ENCODE data around the gene MMP10.
"Not testable (repeated sequence)": the region's sequence is repeated elsewhere in the genome, so short reads cannot be mapped to it uniquely, and the experiment has no call there.

The MMP10 gene

DNA sequence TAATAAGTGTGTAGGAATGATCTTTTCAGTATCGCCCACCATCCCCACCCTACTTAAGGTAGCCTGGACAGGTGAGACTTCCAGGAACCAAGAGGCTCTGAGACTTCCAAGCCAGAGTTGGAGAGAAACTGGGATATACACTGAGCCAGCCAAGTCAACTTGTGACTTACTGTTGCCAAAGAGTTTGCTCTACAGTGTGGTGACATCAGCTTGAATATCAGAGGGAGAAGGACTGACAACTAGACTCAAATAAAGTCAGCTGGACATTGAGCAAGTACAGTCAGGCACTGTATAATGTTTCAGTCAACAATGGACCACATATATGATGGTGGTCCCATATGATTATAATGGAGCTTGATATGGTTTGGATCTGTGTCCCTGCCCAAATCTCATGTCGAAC lies 1.2 kb upstream of the MMP10 start:
- no peak for DNase-seq

DNA sequence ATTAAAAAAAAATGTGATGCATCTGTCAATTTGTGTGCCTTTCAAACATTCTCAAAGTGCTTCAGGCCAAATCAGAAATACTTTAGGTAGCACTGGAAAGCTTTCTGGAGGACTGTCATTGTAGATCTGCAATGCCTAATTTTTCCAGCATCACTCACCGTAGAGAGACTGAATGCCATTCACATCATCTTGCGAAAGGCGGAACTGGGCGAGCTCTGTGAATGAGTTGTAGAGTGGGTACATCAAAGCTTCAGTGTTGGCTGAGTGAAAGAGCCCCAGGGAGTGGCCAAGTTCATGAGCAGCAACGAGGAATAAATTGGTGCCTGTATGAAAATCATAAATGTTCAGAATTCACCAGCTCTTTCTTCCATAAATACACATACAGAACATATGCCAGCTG lies 4.0 kb downstream of the MMP10 start:
- DNase-seq, result no peak

DNA sequence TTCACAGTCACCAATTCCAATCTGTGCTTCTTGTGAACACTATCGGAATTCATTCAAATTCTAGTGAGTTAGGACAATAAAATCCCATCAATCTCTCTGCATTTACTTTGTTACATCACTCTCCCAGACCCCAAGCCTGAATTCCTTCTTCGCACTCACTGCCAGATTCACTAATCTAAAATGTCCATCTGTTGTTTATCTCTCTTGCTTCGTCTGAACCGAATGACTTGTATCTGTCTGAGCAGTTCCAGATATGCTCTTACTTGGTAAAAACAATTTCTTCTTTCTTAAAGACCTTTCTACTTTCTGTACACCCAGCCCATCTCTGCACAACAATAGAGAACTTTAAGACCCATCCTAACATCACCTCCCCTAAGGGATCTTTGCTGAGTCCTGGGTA lies 7.0 kb downstream of the MMP10 start:
- no peak for DNase-seq

DNA sequence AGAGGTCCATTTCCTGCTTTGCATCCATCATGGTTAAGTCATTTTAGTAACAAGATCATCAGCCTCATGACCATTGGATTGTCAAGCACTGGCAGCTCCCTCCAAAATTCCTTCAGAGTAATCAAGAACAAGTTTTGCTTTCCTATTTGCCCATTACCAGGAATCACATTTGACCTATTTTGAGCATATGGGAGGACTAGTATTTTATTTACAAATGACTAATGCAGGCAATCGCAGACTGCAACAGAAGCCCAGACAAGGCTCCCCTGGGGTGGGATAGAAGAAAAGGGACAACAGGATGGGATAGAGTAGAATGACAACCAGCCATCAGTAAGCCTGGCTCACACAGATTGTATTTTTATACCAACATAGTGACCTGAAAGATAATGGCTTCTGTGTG lies 9.1 kb downstream of the MMP10 start:
- DNase-seq, result no peak

DNA sequence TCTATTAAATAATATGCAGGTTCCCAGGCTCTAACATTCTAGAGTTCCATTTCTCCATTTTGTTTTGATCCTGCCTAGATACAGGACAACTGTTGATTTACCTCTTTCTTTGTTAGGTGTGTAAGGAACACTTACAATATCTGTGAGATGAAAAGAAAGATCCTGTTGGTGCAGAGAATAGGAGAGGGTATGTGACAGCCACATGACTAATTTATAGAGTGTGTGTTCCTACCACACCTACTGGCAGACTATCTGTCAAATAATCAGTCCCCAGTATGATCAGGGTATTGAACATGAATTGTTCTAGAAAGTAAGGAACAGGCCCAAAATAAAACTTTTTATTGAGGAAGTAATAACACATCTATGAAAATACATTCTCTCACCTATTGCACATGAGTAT lies 10.2 kb downstream of the MMP10 start:
- DNase-seq, result no peak

DNA sequence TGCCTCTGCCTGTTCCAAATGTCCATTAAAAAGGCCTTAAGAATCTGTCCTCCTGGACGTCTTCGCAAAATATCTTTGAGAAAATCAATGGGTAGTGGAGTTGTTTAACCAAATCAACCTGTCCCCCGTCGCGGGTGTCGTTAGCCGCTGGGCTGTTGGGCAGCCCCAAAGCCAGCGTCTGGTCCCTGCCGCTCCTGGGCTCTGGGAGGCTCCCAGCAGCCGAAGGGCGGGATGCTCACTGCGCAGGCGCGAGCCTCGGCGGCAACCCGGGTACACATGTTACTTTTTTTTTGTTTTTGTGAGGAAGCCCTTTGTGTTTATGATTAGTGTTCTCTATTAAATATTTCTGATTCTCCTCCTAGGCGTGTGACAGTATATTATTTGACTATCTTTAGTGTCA lies 12.6 kb downstream of the MMP10 start:
- DNase-seq, result no peak

DNA sequence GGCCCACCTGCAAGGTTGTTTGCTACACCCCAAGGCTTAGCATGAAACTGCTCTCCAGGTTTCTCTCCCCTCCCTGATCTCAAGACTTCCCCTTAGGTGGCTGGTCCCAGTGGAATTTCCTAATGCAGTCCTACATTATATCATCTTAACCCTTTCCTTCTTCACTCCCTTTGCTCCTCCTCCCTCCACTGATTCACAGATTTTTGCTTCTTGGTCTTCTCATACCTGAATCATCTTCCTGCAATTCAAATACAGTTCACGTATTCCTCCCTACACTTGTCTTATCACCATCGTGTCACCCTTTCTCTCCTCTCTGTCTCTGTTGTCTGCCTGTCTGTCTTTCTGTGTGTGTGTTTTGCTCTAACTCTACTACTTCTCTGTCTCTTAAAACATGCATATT lies 17.0 kb downstream of the MMP10 start:
- DNase-seq, result no peak

DNA sequence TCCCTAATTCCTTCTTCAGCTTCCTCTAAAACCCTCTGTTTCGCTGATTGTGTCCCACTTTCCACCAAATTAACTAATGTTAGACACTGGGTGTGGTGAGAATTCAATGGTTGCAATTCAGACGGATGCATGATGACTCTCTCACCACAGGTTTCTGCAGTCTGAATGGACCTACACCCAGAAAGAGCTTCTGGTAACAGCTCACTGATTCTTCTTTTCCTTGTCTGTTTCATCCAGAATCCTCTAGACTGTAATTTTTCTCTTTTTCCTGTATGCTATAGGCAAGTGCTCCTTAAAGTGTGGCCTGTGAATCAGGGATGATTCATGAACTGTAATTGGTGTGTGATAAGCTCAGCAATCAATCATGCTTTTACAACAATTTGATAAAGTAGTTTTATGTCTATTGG lies 18.1 kb downstream of the MMP10 start:
- DNase-seq, result no peak

DNA sequence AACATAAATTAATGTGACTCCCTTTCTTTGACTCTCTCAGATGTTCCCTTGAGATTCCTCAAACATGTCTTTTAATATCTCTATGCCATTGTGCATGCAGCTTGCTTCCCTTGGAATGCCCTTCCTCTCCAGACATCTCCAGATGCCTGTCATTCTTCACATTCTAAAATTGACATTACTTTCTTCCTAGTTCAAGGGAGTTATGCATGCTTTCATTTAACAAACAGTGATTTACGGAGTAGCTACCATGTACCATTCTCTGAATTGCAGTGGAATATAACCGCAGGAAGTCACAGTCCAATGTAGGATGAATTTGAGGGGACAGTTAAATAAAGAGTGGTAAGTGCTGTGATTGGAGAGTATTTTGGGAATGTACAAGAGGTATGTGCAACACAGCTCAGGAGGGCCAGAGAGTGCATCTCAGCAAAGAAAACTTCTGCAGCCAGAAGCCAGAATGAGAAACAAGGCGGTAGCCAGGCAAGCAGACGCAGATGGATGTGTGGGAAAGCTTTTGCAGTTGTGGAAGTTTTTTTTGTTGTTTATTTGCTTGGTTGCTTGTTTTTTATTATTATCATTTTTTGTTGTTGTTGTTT lies 18.7 kb downstream of the MMP10 start:
- DNase-seq, result no peak

DNA sequence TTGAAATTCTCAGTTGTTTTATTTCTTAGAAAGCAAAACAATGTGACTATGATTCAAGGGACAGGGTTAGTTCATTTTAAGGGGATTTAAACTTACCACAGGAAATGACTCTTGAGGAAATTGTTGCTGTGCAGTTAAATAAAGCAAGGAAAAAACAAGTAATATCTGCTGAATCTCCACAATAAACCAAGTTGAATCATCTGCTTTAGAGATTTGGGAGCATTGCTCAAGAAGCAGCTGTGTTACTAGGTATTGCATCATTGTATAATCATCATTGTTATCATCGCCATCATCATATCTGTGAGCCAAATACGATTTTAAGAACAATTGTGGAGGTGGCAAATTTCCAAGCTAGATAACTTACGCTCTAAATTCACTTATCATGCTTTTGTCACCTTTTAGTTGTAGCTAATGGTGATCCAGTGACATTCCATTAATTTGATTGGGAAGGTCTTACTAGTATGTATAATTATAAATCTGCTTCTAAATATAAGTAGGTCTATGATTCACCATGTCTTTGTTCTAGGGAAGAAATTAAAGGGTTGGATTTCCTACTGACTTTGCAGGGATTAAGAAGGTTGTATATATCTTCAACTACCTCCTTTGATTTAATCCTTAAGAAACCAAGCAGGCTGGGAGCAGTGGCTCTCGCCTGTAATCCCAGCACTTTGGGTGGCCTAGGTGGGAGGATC lies 19.9 kb downstream of the MMP10 start:
- DNase-seq, result no peak

DNA sequence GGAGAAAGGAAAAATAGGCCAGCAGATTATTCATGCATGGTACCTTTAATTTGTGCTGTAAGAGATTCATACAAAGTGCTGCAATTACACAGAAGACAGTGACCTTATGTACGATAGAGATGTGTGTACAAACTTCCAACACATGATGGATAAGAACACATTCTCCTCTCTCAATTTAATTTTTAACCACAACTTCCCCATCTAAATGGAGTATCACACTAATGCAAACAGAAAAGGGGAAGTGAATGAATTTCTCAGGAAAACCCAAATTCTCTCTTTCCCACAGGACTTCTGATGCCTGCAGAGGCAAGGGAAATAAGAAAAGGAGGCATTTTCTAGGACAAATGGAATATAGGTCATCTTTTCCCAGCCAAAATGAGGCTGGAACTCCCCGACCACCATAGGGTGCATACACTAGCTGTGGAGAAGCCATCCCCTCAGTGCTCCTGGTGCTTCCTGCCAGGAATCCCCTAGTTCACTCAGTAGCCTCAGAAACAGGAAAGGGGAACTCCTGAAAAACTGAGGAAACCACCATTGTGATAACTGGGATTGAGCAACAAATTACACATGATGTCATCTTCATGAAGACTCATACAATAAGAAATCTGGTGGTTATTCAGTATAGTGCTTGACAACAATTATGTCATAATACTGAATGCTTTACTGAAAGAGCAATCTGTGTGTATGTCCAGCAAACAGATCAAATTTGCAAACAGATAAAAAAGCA lies 22.4 kb downstream of the MMP10 start:
- DNase-seq, result no peak

DNA sequence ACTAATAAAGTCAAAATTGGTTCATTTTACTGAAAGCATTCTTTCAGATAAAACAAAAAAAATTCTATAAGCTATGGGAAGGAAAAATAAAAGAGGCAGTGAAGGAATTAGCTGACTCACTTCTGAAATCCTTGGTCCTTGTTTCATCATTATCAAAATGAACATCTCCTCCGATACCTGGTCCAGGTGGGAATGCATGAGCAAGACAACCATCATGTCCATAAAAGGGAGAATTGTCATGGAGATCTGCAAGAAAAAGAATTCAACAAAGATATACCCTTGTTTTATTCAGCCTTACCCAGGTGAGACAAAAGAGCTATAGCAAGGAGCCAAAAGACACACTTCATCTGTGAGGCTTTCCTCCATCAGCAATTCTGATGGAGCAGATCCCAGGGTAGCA lies 27.2 kb downstream of the MMP10 start:
- DNase-seq, result no peak

DNA sequence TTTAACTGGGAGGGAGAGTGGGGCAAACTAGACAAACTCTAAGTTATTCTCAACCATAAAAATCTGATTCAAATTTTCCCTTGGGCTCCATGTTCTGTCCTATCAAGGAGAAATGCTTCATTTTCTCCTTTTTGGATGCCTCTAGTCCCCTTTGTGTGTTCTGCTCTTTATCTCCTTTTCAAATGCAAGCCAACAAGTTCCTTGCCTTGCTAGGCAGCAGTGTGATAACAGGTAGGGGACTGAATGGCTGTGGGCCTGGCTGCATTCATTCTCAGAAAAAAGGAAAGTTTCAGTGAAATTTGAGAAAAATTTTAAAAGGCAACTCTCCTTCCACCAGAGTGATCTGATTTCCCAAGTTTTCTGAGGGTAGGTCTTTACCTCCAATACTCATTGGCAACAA lies 28.8 kb downstream of the MMP10 start:
- no peak for DNase-seq

DNA sequence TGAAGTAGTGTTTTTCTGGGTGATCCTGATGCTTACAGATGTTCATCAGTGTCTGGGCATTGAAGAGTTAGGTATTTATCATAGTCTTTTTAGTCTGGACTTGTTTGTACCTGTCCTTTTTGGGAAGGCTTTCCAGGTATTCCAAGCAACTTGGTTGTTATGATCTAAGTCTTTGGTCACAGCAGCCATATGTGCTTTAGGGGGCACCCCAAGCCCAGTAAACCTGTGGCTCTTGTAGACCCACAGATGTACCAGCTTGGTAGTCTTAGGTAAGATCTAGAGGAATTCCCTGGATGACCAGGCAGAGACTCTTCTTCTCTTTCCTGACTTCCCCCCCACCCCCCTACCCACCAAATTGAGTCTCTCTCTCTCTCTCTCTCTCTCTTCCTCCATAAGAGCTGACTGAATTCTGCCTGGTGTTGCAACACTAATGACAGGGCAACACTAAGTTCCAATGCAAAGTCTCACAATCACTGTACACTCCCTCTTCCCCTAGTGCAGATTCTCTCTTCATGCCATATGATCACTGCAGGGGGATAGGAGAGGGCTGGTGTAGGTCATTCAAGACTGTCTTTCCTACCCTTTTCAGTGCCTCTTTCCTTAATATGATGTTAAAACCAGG lies 31.2 kb downstream of the MMP10 start:
- no peak for DNase-seq

DNA sequence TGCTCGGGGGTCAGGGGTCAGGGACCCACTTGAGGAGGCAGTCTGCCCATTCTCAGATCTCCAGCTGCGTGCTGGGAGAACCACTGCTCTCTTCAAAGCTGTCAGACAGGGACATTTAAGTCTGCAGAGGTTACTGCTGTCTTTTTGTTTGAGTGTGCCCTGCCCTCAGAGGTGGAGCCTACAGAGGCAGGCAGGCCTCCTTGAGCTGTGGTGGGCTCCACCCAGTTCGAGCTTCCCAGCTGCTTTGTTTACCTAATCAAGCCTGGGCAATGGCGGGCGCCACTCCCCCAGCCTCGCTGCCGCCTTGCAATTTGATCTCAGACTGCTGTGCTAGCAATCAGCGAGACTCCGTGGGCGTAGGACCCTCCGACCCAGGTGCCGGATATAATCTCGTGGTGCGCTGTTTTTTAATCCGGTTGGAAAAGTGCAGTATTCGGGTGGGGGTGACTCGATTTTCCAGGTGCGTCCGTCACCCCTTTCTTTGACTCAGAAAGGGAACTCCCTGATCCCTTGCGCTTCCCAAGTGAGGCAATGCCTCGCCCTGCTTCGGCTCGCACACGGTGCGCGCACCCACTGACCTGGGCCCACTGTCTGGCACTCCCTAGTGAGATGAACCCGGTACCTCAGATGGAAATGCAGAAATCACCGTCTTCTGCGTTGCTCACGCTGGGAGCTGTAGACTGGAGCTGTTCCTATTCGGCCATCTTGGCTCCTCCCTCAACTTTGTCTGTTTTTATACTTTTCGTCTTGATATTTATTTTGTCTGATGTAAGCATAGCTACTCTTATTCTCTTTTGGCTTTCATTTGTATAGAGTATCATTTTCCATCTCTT lies 33.5 kb downstream of the MMP10 start:
- not testable (repeated sequence) for DNase-seq

DNA sequence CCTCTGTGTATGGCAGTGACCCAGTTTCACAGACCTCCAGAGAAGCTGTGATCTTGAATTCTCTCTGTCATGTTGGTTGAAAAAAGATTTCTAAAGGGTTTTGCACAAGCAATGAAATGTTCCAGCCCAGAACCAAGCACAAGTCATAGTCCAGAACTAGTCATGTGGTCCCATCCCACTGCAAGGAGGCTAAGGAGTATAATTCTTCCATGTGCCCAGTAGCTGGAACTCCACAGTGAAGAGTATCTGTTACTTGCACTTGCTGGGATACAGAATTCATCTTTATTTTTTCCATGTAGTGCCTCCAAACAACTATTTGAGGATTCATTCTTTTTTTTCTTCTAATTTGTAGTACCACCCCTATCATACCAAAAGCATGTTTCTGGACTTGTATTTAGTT lies 45.8 kb downstream of the MMP10 start:
- DNase-seq, result no peak

DNA sequence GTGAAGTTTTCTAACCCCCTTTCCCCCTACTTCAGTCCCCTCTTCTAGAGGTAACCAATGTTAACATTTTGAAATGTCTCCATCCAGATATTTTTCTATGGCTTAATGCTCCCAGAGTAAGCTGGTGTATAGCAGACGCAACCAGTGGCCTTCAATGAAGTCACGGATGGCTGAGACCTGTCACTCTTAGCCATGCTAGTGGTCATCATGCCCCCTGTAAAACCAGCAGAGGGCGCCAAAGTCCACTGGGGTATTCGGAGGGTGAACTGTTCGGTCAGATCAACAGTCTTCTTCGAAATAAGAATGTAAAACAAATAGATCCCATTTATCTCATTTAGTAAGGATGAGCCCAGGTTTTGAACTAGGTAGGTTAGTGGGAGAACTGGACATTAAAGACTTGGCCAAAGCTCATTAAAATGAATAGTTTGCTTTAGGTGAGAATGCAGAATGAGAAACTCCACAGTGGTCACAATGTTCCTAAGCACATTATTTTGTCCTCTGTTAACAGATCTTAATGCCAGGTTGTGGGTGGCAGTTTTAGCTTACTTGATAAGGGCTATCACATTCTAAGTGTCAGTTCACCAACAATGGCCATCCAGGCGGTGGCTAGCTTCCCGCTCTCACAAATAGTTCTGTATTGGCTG lies 47.1 kb downstream of the MMP10 start:
- no peak for DNase-seq

DNA sequence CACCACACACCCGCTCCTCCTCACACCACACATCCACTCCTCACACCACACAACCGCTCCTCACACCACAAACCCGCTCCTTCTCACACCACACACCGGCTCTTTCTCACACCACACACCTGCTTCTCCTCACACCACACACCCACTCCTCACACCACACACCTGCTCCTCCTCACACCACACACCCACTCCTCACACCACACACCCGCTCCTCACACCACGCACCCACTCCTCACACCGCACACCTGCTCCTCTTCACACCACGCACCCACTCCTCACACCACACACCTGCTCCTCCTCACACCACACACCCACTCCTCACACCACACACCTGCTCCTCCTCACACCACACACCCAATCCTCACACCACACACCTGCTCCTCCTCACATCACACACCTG lies 49.5 kb downstream of the MMP10 start:
- DNase-seq, result not testable (repeated sequence)

DNA sequence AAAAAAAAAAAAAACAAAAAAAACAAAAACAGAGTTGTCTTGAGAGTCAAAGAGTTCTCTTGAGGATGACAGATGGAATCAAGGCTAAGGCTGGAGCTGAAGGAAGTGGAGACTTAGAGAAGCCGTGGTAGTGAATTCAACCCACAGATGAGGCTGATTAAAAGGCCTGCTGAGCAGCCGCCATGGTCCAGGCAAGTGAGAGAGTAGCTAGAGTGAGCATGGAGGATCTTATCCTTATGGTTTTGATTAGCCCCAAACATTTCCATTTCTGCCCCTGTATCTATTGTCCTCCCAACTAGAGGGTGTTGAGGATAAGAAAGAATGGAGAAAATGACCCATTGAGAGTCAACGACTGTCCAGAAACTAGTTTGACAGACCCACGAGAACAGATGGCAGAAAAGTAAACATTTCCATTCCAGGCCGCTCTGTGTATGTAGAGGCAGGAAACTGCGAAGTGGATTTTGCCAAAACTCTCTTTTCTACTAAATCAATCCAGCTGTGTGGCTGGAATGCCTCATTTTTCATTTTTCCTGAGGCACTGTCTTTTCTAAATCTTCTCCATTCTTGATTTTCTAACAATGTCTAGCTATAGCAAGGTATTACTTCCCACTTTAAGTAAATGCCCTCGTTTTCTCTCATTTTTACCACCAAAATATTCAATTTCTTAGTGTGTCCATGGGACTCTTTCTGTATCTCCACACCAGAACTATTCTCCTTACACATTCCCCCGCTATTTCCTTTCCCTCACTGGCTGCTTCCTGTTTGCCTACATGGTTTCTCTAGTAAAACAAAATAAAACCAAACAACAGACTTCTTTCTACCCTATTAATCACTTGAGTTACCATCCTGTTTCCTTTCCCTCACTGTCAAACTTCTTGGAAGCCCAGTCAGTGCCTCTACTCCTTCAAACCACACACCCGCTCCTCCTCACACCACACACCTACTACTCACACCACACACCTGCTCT lies 50.3 kb downstream of the MMP10 start:
- DNase-seq, result no peak

DNA sequence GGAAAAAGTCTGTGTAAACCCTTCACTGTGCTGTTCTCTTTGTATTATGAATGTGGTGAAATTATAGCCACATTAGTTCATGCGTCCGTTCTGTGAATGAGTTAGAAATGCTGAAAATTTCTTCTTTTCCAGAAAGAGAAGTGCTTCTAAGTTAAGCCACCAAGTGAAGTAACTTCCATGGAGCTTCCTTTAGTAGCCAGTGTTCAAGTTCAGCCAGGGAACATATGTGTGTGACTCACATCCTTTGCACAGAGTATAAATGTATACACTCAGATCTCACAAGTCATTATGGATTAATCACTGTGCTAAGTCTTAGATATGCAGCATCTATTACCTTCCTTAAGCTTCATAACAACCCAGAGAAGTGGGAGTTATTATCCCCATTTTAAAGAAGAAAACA lies 52.5 kb downstream of the MMP10 start:
- no peak for DNase-seq

DNA sequence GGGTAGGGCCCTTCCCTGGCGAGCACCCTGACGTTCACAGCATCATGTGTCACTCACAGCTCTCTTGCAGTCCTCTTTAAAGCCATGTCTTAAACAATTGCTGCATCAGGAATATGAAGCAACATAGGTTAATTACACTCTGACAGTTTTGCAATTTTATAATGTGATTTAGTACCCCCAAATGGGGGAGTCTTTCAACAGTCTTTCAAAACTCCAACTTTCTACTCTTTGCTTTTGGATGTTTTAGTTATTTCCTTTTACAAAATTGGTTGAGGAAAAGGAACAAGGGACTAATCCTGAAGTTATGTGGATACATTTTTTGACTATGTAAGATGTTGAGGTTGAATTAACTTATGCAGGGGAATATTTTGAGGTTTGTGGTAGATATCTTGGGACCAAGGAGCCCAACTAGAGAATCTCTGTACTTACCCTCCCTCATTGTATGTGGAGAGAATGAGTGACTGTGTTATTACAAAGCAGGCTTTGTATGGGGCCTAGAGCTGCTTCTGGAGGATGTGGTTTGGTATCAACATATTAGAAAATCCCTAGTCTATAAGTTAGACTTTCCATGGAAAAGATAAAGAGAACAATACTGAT lies 55.4 kb downstream of the MMP10 start, which contains the start of gene MMP8:
TSS of gene MMP8 (minus strand) at position 51 of the 597 bp plus-strand sequence. CDS start 99 bp downstream, outside the sequence.
- no peak for DNase-seq

Measured in DMS79 (cell line).